Nephron (organoid): Measurements from ENCODE around the gene DHX35.
"Not testable (repeated sequence)": the region's sequence is repeated elsewhere in the genome, so short reads cannot be mapped to it uniquely, and the experiment has no call there.

Source experiments
- H3K27ac Mint-ChIP-seq, 3 experiments: 2 replicates each; pipeline ENCODE4 v1.8.0; 2020; ENCODE audit warnings: mixed read lengths in 3 of 3, mild to moderate bottlenecking in 2 of 3, moderate library complexity in 1 of 3
- H3K27me3 Mint-ChIP-seq: 2 replicates; pipeline ENCODE4 v1.8.0; 2021; ENCODE audit warnings: low read depth, mild to moderate bottlenecking, moderate library complexity, mixed read lengths
- H3K36me3 Mint-ChIP-seq: 2 replicates; pipeline ENCODE4 v1.8.0; 2020; ENCODE audit warnings: low read depth, mixed read lengths
- H3K4me1 Mint-ChIP-seq: 2 replicates; pipeline ENCODE4 v1.8.0; 2020; ENCODE audit warnings: mixed read lengths
- H3K4me3 Mint-ChIP-seq, 3 experiments: 2 replicates each; pipeline ENCODE4 v1.8.0; 2020; ENCODE audit warnings: mild to moderate bottlenecking in 3 of 3, mixed read lengths in 3 of 3, moderate library complexity in 2 of 3
- H3K9me3 Mint-ChIP-seq: 2 replicates; pipeline ENCODE4 v1.8.0; 2020; ENCODE audit warnings: mixed read lengths
- TF ChIP-seq, protein P1 (sequence below), 3 experiments: fragments of 200-600 bp; sonication (generic); IDR thresholded peaks; one replicate each; pipeline ENCODE4 v1.5.0; 2021; ENCODE audit warnings: antibody characterized with exemption in 3 of 3; ENCODE audit not compliant: unreplicated experiment in 3 of 3

The DHX35 gene

DNA sequence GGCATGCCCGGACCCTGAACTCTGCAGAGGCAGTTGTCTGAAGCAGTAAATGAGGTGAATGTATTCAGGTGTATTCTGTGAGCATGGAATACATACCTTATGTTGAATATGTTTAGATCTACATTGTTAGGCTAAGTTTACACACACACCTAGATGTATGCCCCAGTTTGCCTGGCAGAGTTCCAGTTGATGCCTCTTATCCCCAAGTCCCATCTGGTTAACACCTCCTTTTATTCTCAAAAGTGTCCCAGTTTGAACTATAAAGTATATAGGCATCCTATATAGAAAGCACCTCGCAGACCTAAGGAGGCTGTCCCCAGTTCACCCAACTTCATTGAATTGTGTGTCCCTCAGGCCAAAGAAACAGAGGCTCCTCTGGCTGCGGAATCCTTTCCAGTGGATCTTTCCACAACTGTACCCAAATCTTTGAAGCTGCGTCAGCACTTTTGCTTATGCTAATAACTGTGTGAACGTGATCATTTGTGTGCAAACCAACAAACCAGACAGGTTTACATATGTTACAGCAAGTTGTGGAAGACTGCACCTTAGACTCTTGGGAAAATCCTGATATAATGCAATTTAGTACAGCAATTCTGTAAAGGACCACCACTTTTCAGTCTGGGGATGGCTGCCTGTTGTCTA is 4.8 kb upstream of the DHX35 start:
- H3K27me3 Mint-ChIP-seq: no peaks in the 10 kb centered on the region
- peaks cover 12% of the 10 kb centered on the region for H3K36me3 Mint-ChIP-seq
- TF ChIP-seq, protein P1, sequence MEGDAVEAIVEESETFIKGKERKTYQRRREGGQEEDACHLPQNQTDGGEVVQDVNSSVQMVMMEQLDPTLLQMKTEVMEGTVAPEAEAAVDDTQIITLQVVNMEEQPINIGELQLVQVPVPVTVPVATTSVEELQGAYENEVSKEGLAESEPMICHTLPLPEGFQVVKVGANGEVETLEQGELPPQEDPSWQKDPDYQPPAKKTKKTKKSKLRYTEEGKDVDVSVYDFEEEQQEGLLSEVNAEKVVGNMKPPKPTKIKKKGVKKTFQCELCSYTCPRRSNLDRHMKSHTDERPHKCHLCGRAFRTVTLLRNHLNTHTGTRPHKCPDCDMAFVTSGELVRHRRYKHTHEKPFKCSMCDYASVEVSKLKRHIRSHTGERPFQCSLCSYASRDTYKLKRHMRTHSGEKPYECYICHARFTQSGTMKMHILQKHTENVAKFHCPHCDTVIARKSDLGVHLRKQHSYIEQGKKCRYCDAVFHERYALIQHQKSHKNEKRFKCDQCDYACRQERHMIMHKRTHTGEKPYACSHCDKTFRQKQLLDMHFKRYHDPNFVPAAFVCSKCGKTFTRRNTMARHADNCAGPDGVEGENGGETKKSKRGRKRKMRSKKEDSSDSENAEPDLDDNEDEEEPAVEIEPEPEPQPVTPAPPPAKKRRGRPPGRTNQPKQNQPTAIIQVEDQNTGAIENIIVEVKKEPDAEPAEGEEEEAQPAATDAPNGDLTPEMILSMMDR (IDR thresholded peaks at IDR 0.05; ENCODE audit: unreplicated experiment in 3 of 3): no peak
- H3K27ac Mint-ChIP-seq: no peak overlapping the region
- no peaks in the 10 kb centered on the region for H3K9me3 Mint-ChIP-seq
- peaks cover 8% of the 10 kb centered on the region for H3K4me1 Mint-ChIP-seq
- no peak overlapping the region for H3K4me3 Mint-ChIP-seq

GRCh38 chr20:38957915-38958485 is 4.1 kb upstream of the DHX35 start:
- Mint-ChIP-seq H3K4me1 (peaks cover 12% of the 10 kb centered on the region), H3K27me3 (no peaks in the 10 kb centered on the region), H3K27ac (no peak overlapping the region), H3K9me3 (no peaks in the 10 kb centered on the region), H3K4me3 (no peak overlapping the region), H3K36me3 (peaks cover 9% of the 10 kb centered on the region)
- TF ChIP-seq, protein P1 (IDR thresholded peaks at IDR 0.05; ENCODE audit: unreplicated experiment in 3 of 3): no peak

- not testable (repeated sequence) for H3K36me3 Mint-ChIP-seq, H3K27ac Mint-ChIP-seq, H3K9me3 Mint-ChIP-seq, H3K27me3 Mint-ChIP-seq
- H3K4me1 Mint-ChIP-seq: peaks cover 15% of the 10 kb centered on the region
- H3K4me3 Mint-ChIP-seq: peak overlapping the region; percentile 22 to 63 (median 28)
These were observed 1.9 kb upstream of the DHX35 start for GRCh38 chr20:38960187-38960687.

GRCh38 chr20:38961530-38962043 is 557 bp upstream of the DHX35 start:
- Mint-ChIP-seq H3K4me1 (peaks cover 15% of the 10 kb centered on the region), H3K27me3 (no peaks in the 10 kb centered on the region), H3K36me3 (peaks cover 5% of the 10 kb centered on the region), H3K27ac (peak overlapping the region; percentile 91 to 95 (median 93)), H3K9me3 (no peaks in the 10 kb centered on the region), H3K4me3 (peak overlapping the region; percentile 96 to 98 (median 96))
- TF ChIP-seq, protein P1 (IDR thresholded peaks at IDR 0.05; ENCODE audit: unreplicated experiment in 3 of 3): no peak

- no peaks in the 10 kb centered on the region for H3K9me3 Mint-ChIP-seq
- H3K36me3 Mint-ChIP-seq: peaks cover 5% of the 10 kb centered on the region
- TF ChIP-seq, protein P1 (IDR thresholded peaks at IDR 0.05; ENCODE audit: unreplicated experiment in 3 of 3): peak in 1 of 3 experiments; percentile 9
These were observed 821 bp downstream of the DHX35 start for GRCh38 chr20:38962928-38963401.

GRCh38 chr20:38963745-38964144 is 1.6 kb downstream of the DHX35 start:
- TF ChIP-seq, protein P1 (IDR thresholded peaks at IDR 0.05; ENCODE audit: unreplicated experiment in 3 of 3): no peak
- Mint-ChIP-seq H3K4me1 (peaks cover 15% of the 10 kb centered on the region), H3K9me3 (no peaks in the 10 kb centered on the region), H3K4me3 (peak overlapping the region in 1 of 3 experiments; percentile 36), H3K27me3 (no peaks in the 10 kb centered on the region), H3K36me3 (peaks cover 5% of the 10 kb centered on the region), H3K27ac (no peak overlapping the region)

More at GRCh38 chr20:38962928-38963401, 821 bp downstream of the DHX35 start:
- Mint-ChIP-seq H3K4me1 (peaks cover 15% of the 10 kb centered on the region), H3K27me3 (no peaks in the 10 kb centered on the region), H3K4me3 (peak overlapping the region; percentile 96 to 98 (median 96)), H3K27ac (peak overlapping the region; percentile 91 to 97 (median 96))
